ENCODE data around the gene MCRIP2.

GRCh38 chr16:591892-592517, 49.6 kb upstream of the MCRIP2 start:
- TF ChIP-seq CTCF (IDR thresholded peaks at IDR 0.05; ENCODE audit: poor library complexity, severe bottlenecking) (no peak), REST (IDR thresholded peaks at IDR 0.05; ENCODE audit: borderline replicate concordance) (no peak), POLR2AphosphoS5 (IDR thresholded peaks at IDR 0.05) (no peak), TAF1 (IDR thresholded peaks at IDR 0.05; ENCODE audit: low read depth) (no peak)

Measured in neural cell (in vitro differentiated cells).